GM19463 (cell line): ENCODE measurements around the gene SHBG.
"Not testable (repeated sequence)": the region's sequence is repeated elsewhere in the genome, so short reads cannot be mapped to it uniquely, and the experiment has no call there.

ENCODE experiments used
- ATAC-seq: cut with Tn5 transposase; IDR thresholded peaks from one replicate; pipeline ENCODE4 v1.9.1; 2021; ENCODE audit warnings: mild to moderate bottlenecking, moderate library complexity; ENCODE audit not compliant: unreplicated experiment

SHBG gene

GRCh38 chr17:7611635-7612293 lies 18.2 kb upstream of the SHBG start:
- ATAC-seq, result no peak

- ATAC-seq, result no peak
These were observed 17.7 kb upstream of the SHBG start for GRCh38 chr17:7612294-7612640.

GRCh38 chr17:7613769-7614424 lies 16.0 kb upstream of the SHBG start:
- ATAC-seq, result no peak

GRCh38 chr17:7614425-7615264 lies 15.3 kb upstream of the SHBG start, which contains the start of gene FXR2:
Gene FXR2 (minus strand): TSS chr17:7614897. CDS start chr17:7614532, 365 bp downstream.
- ATAC-seq, result peak; percentile 90

GRCh38 chr17:7615265-7615747 lies 14.6 kb upstream of the SHBG start:
- no peak for ATAC-seq

- ATAC-seq, result no peak
These were observed 11.3 kb upstream of the SHBG start for GRCh38 chr17:7618608-7619007.

- ATAC-seq, result no peak
These were observed 9.1 kb upstream of the SHBG start for GRCh38 chr17:7620835-7621234.

- ATAC-seq, result no peak
These were observed 6.3 kb upstream of the SHBG start for GRCh38 chr17:7623661-7624060.

GRCh38 chr17:7625749-7626148 lies 4.2 kb upstream of the SHBG start:
- ATAC-seq, result not testable (repeated sequence)

GRCh38 chr17:7626307-7626706 lies 3.6 kb upstream of the SHBG start:
- ATAC-seq, result no peak

GRCh38 chr17:7626956-7627249 lies 3.0 kb upstream of the SHBG start:
- no peak for ATAC-seq

- ATAC-seq, result peak; percentile 88
These were observed 2.4 kb upstream of the SHBG start, which contains the start of gene SAT2 for GRCh38 chr17:7627250-7628121. Gene SAT2 (minus strand): TSS chr17:7627821. CDS start chr17:7627635, 186 bp downstream.

- no peak for ATAC-seq
These were observed 1.8 kb downstream of the SHBG start for GRCh38 chr17:7631398-7632380.

GRCh38 chr17:7632492-7632894 lies 2.6 kb downstream of the SHBG start:
- no peak for ATAC-seq

GRCh38 chr17:7633093-7633492 lies 3.2 kb downstream of the SHBG start:
- no peak for ATAC-seq

GRCh38 chr17:7634384-7634783 lies 4.4 kb downstream of the SHBG start:
- no peak for ATAC-seq

GRCh38 chr17:7636163-7636562 lies 6.2 kb downstream of the SHBG start:
- no peak for ATAC-seq

- no peak for ATAC-seq
These were observed 10.8 kb downstream of the SHBG start for GRCh38 chr17:7640783-7641182.

GRCh38 chr17:7641635-7642034 lies 11.7 kb downstream of the SHBG start:
- not testable (repeated sequence) for ATAC-seq

- ATAC-seq, result no peak
These were observed 14.8 kb downstream of the SHBG start for GRCh38 chr17:7644775-7645174.
